ENCODE results near the gene WFDC2. TPM values are rescaled to one million over a fixed set of nuclear protein-coding genes. Genes with fewer than 3 reads are reported as not detected.

Gene WFDC2
- total RNA-seq, 1 donor from 2014 or later = not detected

- H3K9me3 Mint-ChIP-seq = no peaks in the 10 kb centered on the region
- no peak for DNase-seq
- no peaks in the 10 kb centered on the region for H3K36me3 Mint-ChIP-seq (ENCODE audit: low read depth)
- peaks cover 19% of the 10 kb centered on the region for H3K27me3 Mint-ChIP-seq
- no peak overlapping the region for H3K27ac Mint-ChIP-seq
- intact Hi-C loops (cut with micrococcal nuclease) = no loop called here
- H3K4me3 Mint-ChIP-seq = no peak overlapping the region
- no peaks in the 10 kb centered on the region for H3K4me1 Mint-ChIP-seq
Observed at GRCh38 chr20:45518282-45518681, 48.7 kb downstream of the WFDC2 start.

GRCh38 chr20:45523821-45524220 is 54.3 kb downstream of the WFDC2 start:
- no peak overlapping the region for H3K27ac Mint-ChIP-seq
- DNase-seq = no peak
- H3K27me3 Mint-ChIP-seq = peaks cover 31% of the 10 kb centered on the region

GRCh38 chr20:45527294-45527693 is 57.7 kb downstream of the WFDC2 start:
- no peak overlapping the region for H3K4me3 Mint-ChIP-seq
- H3K36me3 Mint-ChIP-seq (ENCODE audit: low read depth) = no peaks in the 10 kb centered on the region
- no peaks in the 10 kb centered on the region for H3K9me3 Mint-ChIP-seq
- H3K4me1 Mint-ChIP-seq = no peaks in the 10 kb centered on the region
- H3K27ac Mint-ChIP-seq = no peak overlapping the region
- intact Hi-C loops (cut with micrococcal nuclease) = no loop called here
- no peak for DNase-seq
- H3K27me3 Mint-ChIP-seq = peaks cover 29% of the 10 kb centered on the region

More at GRCh38 chr20:45523821-45524220, 54.3 kb downstream of the WFDC2 start:
- H3K4me1 Mint-ChIP-seq = no peaks in the 10 kb centered on the region
- no peaks in the 10 kb centered on the region for H3K36me3 Mint-ChIP-seq (ENCODE audit: low read depth)
- H3K4me3 Mint-ChIP-seq = no peak overlapping the region
- no peaks in the 10 kb centered on the region for H3K9me3 Mint-ChIP-seq
- intact Hi-C loops (cut with micrococcal nuclease) = no loop called here

Other genes with a start within 250 kb of the WFDC2 start
- gene SEMG2, start 248.4 kb upstream of the WFDC2 start, total RNA-seq = not detected in 2 replicates
- gene SLPI, start 215.2 kb upstream of the WFDC2 start, total RNA-seq = not detected in 2 replicates
- not detected in 2 replicates for gene RBPJL, start 162.9 kb upstream of the WFDC2 start, total RNA-seq
- 1.2 and 1.5 TPM in 2 replicates for gene MATN4, start 161.5 kb upstream of the WFDC2 start, total RNA-seq
- 177 and 185 TPM in 2 replicates for gene SDC4, start 121.3 kb upstream of the WFDC2 start, total RNA-seq
- 24.4 and 26.2 TPM in 2 replicates for gene SYS1, start 106.6 kb upstream of the WFDC2 start, total RNA-seq
- 0.12 TPM in 1 of 2 replicates, not detected in the other for gene TP53TG5, start 91.4 kb upstream of the WFDC2 start, total RNA-seq
- gene DBNDD2, start 61.5 kb upstream of the WFDC2 start, total RNA-seq = 19.9 and 25.2 TPM in 2 replicates
- gene PIGT, start 53.6 kb upstream of the WFDC2 start, total RNA-seq = 84.7 and 86.6 TPM in 2 replicates
- gene SPINT3, start 45.9 kb downstream of the WFDC2 start, total RNA-seq = not detected in 2 replicates
- gene WFDC6, start 69.7 kb downstream of the WFDC2 start, total RNA-seq = not detected in 2 replicates
- gene EPPIN, start 77.6 kb downstream of the WFDC2 start, total RNA-seq = not detected in 2 replicates
- not detected in 2 replicates for gene WFDC8, start 109.5 kb downstream of the WFDC2 start, total RNA-seq
- gene WFDC10A, start 160.0 kb downstream of the WFDC2 start, total RNA-seq = not detected in 2 replicates
- gene WFDC9, start 161.5 kb downstream of the WFDC2 start, total RNA-seq = not detected in 2 replicates
- gene WFDC11, start 200.5 kb downstream of the WFDC2 start, total RNA-seq = not detected in 2 replicates
- gene WFDC13, start 232.3 kb downstream of the WFDC2 start, total RNA-seq = not detected in 2 replicates
- gene WFDC10B, start 235.3 kb downstream of the WFDC2 start, total RNA-seq = not detected in 2 replicates